Stomach smooth muscle (tissue), 2 donors: ENCODE results near the gene CTBP2.

ENCODE experiments used
- H3K27ac ChIP-seq: one replicate; pipeline ENCODE4 v1.7.0; 2013; ENCODE audit warnings: mild to moderate bottlenecking, low read length, inconsistent platforms
- H3K27me3 ChIP-seq, 2 donors: one replicate each; pipeline ENCODE4 v1.7.0; 2013; ENCODE audit warnings: low read length in 2 of 2; ENCODE audit not compliant: insufficient read depth in 2 of 2, control insufficient read depth in 1 of 2
- H3K36me3 ChIP-seq, 2 donors: one replicate each; pipeline ENCODE4 v1.7.0; 2013; ENCODE audit warnings: low read length in 2 of 2; ENCODE audit not compliant: control insufficient read depth in 2 of 2, insufficient read depth in 2 of 2
- H3K4me1 ChIP-seq: one replicate; pipeline ENCODE4 v1.7.0; 2013; ENCODE audit warnings: low read length; ENCODE audit not compliant: control insufficient read depth, insufficient read depth
- H3K4me3 ChIP-seq, 2 donors: one replicate each; pipeline ENCODE4 v1.7.0; 2013; ENCODE audit warnings: low read length in 2 of 2
- H3K9ac ChIP-seq, 2 donors: one replicate each; pipeline ENCODE4 v1.7.0; 2013; ENCODE audit warnings: low read length in 2 of 2, mild to moderate bottlenecking in 1 of 2
- H3K9me3 ChIP-seq, 2 donors: one replicate each; pipeline ENCODE4 v1.7.0; 2013; ENCODE audit warnings: low read length in 2 of 2; ENCODE audit not compliant: control insufficient read depth in 2 of 2
- donor health status: healthy.
- donor health status: Pancreatic carcinoma.

CTBP2 gene

GRCh38 chr10:125025341-125025740, 135.0 kb downstream of the CTBP2 start:
- no peak overlapping the region for H3K4me3 ChIP-seq
- H3K9ac ChIP-seq, result no peak overlapping the region
- H3K9me3 ChIP-seq, result no peaks in the 10 kb centered on the region
- no peaks in the 10 kb centered on the region for H3K27me3 ChIP-seq
- H3K36me3 ChIP-seq, result peaks cover 0 to 7% of the 10 kb centered on the region in 2 donors
- peaks cover 50% of the 10 kb centered on the region for H3K4me1 ChIP-seq
- no peak overlapping the region for H3K27ac ChIP-seq

GRCh38 chr10:125024497-125025234, 135.7 kb downstream of the CTBP2 start:
- Histone ChIP-seq H3K4me1 (peaks cover 47% of the 10 kb centered on the region), H3K4me3 (peak overlapping the region in 1 of 2 donors; percentile 22), H3K27ac (peak overlapping the region; percentile 46), H3K9ac (no peak overlapping the region), H3K27me3 (no peaks in the 10 kb centered on the region), H3K9me3 (no peaks in the 10 kb centered on the region), H3K36me3 (peaks cover 0 to 9% of the 10 kb centered on the region in 2 donors)

GRCh38 chr10:125023862-125024496, 136.4 kb downstream of the CTBP2 start:
- no peaks in the 10 kb centered on the region for H3K27me3 ChIP-seq
- peaks cover 0 to 9% of the 10 kb centered on the region in 2 donors for H3K36me3 ChIP-seq
- peak overlapping the region in 1 of 2 donors; percentile 54 for H3K4me3 ChIP-seq
- no peaks in the 10 kb centered on the region for H3K9me3 ChIP-seq
- peak overlapping the region; percentile 49 for H3K27ac ChIP-seq
- peaks cover 40% of the 10 kb centered on the region for H3K4me1 ChIP-seq
- H3K9ac ChIP-seq, result no peak overlapping the region

GRCh38 chr10:125023255-125023654, 137.1 kb downstream of the CTBP2 start:
- Histone ChIP-seq H3K9ac (no peak overlapping the region), H3K36me3 (peaks cover 0 to 9% of the 10 kb centered on the region in 2 donors), H3K4me3 (peak overlapping the region in 1 of 2 donors; percentile 54), H3K9me3 (no peaks in the 10 kb centered on the region), H3K4me1 (peaks cover 33% of the 10 kb centered on the region), H3K27ac (peak overlapping the region; percentile 49), H3K27me3 (no peaks in the 10 kb centered on the region)

- no peak overlapping the region for H3K4me3 ChIP-seq
- H3K27ac ChIP-seq, result peak overlapping the region; percentile 6
These were observed 137.7 kb downstream of the CTBP2 start for GRCh38 chr10:125022671-125023070.

GRCh38 chr10:125021686-125022344, 138.5 kb downstream of the CTBP2 start:
- H3K9me3 ChIP-seq, result no peaks in the 10 kb centered on the region
- H3K36me3 ChIP-seq, result peaks cover 0 to 10% of the 10 kb centered on the region in 2 donors
- peak overlapping the region; percentile 6 for H3K27ac ChIP-seq
- no peak overlapping the region for H3K4me3 ChIP-seq
- H3K4me1 ChIP-seq, result peaks cover 34% of the 10 kb centered on the region
- no peaks in the 10 kb centered on the region for H3K27me3 ChIP-seq
- no peak overlapping the region for H3K9ac ChIP-seq

More at GRCh38 chr10:125022671-125023070, 137.7 kb downstream of the CTBP2 start:
- H3K27me3 ChIP-seq, result no peaks in the 10 kb centered on the region
- H3K36me3 ChIP-seq, result peaks cover 0 to 9% of the 10 kb centered on the region in 2 donors
- H3K9me3 ChIP-seq, result no peaks in the 10 kb centered on the region
- peaks cover 31% of the 10 kb centered on the region for H3K4me1 ChIP-seq
- no peak overlapping the region for H3K9ac ChIP-seq

- H3K36me3 ChIP-seq, result peaks cover 0 to 8% of the 10 kb centered on the region in 2 donors
- H3K9ac ChIP-seq, result no peak overlapping the region
- H3K27me3 ChIP-seq, result no peaks in the 10 kb centered on the region
- no peaks in the 10 kb centered on the region for H3K9me3 ChIP-seq
- H3K27ac ChIP-seq, result no peak overlapping the region
- H3K4me3 ChIP-seq, result no peak overlapping the region
- H3K4me1 ChIP-seq, result peaks cover 43% of the 10 kb centered on the region
These were observed 139.5 kb downstream of the CTBP2 start for GRCh38 chr10:125020871-125021270.

- Histone ChIP-seq H3K4me3 (no peak overlapping the region), H3K9ac (no peak overlapping the region), H3K27ac (no peak overlapping the region), H3K4me1 (peaks cover 48% of the 10 kb centered on the region), H3K36me3 (peaks cover 0 to 8% of the 10 kb centered on the region in 2 donors), H3K9me3 (no peaks in the 10 kb centered on the region), H3K27me3 (no peaks in the 10 kb centered on the region)
These were observed 140.0 kb downstream of the CTBP2 start for GRCh38 chr10:125020386-125020785.

GRCh38 chr10:125018576-125019143, 141.7 kb downstream of the CTBP2 start:
- Histone ChIP-seq H3K9ac (no peak overlapping the region), H3K9me3 (no peaks in the 10 kb centered on the region), H3K27ac (no peak overlapping the region), H3K36me3 (peaks cover 0 to 8% of the 10 kb centered on the region in 2 donors), H3K27me3 (no peaks in the 10 kb centered on the region), H3K4me3 (no peak overlapping the region), H3K4me1 (peaks cover 52% of the 10 kb centered on the region)

GRCh38 chr10:125017547-125018298, 142.6 kb downstream of the CTBP2 start:
- Histone ChIP-seq H3K36me3 (peaks cover 0 to 12% of the 10 kb centered on the region in 2 donors), H3K9me3 (no peaks in the 10 kb centered on the region), H3K4me3 (no peak overlapping the region), H3K9ac (no peak overlapping the region), H3K27ac (no peak overlapping the region), H3K27me3 (no peaks in the 10 kb centered on the region), H3K4me1 (peaks cover 48% of the 10 kb centered on the region)
